Common myeloid progenitor, CD34-positive (primary cell): ENCODE measurements around the gene NKIRAS2.

Experiments
- CTCF ChIA-PET: fragments of 350-600 bp; sonication (Branson Sonifier 250); formaldehyde crosslinking; loops from one replicate; lab custom pipeline; 2021; ENCODE audit warnings: antibody characterized with exemption; lab: Charles Lee
- POLR2A ChIA-PET: fragments of 350-600 bp; sonication (Branson Sonifier 250); formaldehyde crosslinking; loops from one replicate; lab custom pipeline; 2021; ENCODE audit warnings: antibody characterized with exemption; lab: Charles Lee
- DNase-seq, 3 donors: peaks; one replicate each; pipeline versions ENCODE4 v3.0.0 to v3.0.0-alpha.2; 2013
- H3K27ac ChIP-seq, 2 experiments: 1 replicate in 1 of 2; 2 replicates in 1 of 2; pipeline ENCODE4 v1.7.0; 2013; ENCODE audit warnings: inconsistent platforms in 2 of 2, low read length in 2 of 2, mild to moderate bottlenecking in 2 of 2, low read depth in 1 of 2, moderate library complexity in 1 of 2; ENCODE audit not compliant: severe bottlenecking in 2 of 2, insufficient read depth in 1 of 2, poor library complexity in 1 of 2
- H3K27me3 ChIP-seq, 5 experiments: replicated peaks in 2 of 5; 1 replicate in 3 of 5; 2 replicates in 2 of 5; pipeline versions ENCODE4 v1.6.1 to v1.7.0; 2013; ENCODE audit warnings: low read length in 4 of 5, mild to moderate bottlenecking in 2 of 5, moderate library complexity in 2 of 5, inconsistent platforms in 1 of 5; ENCODE audit not compliant: insufficient read depth in 5 of 5, control insufficient read depth in 4 of 5
- H3K36me3 ChIP-seq, 4 experiments: 1 replicate in 2 of 4; 2 replicates in 2 of 4; pipeline versions ENCODE4 v1.6.1 to v1.7.0; 2013; ENCODE audit warnings: low read length in 3 of 4, control low read depth in 1 of 4, mild to moderate bottlenecking in 1 of 4; ENCODE audit not compliant: control insufficient read depth in 4 of 4, insufficient read depth in 4 of 4
- H3K4me1 ChIP-seq, 4 experiments: 1 replicate in 3 of 4; 2 replicates in 1 of 4; pipeline versions ENCODE4 v1.6.1 to v1.7.1; 2013; ENCODE audit warnings: low read length in 3 of 4, mild to moderate bottlenecking in 3 of 4, control low read depth in 1 of 4, inconsistent platforms in 1 of 4, moderate library complexity in 1 of 4; ENCODE audit not compliant: control insufficient read depth in 4 of 4, insufficient read depth in 4 of 4; ENCODE audit errors: control extremely low read depth in 1 of 4
- H3K4me3 ChIP-seq, 7 experiments: 1 replicate in 4 of 7; 2 replicates in 3 of 7; pipeline versions ENCODE4 v1.5.1 to v1.7.0; 2013; ENCODE audit warnings: mild to moderate bottlenecking in 7 of 7, low read length in 6 of 7, moderate library complexity in 6 of 7, inconsistent platforms in 2 of 7, low read depth in 2 of 7, control low read depth in 1 of 7; ENCODE audit not compliant: insufficient read depth in 4 of 7, control insufficient read depth in 1 of 7; ENCODE audit errors: extremely low read depth in 1 of 7
- H3K9me3 ChIP-seq, 5 experiments: 1 replicate in 4 of 5; 2 replicates in 1 of 5; pipeline versions ENCODE4 v1.6.1 to v1.7.1; 2013; ENCODE audit warnings: low read length in 4 of 5, mild to moderate bottlenecking in 2 of 5, inconsistent platforms in 1 of 5, low read depth in 1 of 5, moderate library complexity in 1 of 5; ENCODE audit not compliant: control insufficient read depth in 4 of 5, insufficient read depth in 2 of 5; ENCODE audit errors: control extremely low read depth in 1 of 5
- WGBS: methylation state at CpG from one replicate; pipeline ENCODE4 v1.1.5; 2013; ENCODE audit not compliant: insufficient coverage; 5-methylcytosine and 5-hydroxymethylcytosine counted together

NKIRAS2 gene

GRCh38 chr17:41974031-41974430 lies 45.9 kb upstream of the NKIRAS2 start:
- Histone ChIP-seq H3K4me1 (peaks cover 0 to 3% (median 0%) of the 10 kb centered on the region in 4 experiments), H3K36me3 (peaks cover 17 to 79% (median 66%) of the 10 kb centered on the region in 4 experiments), H3K27me3 (no peaks in the 10 kb centered on the region), H3K4me3 (no peak overlapping the region), H3K9me3 (no peaks in the 10 kb centered on the region), H3K27ac (no peak overlapping the region)
- POLR2A ChIA-PET = interaction anchor here (1.3 kb wide), 1 partner anchor 42 kb away, joined by 4 read pairs; no protein-coding TSS in a partner anchor
- 91% methylated on average over 6 of the region's 6 CpGs for WGBS
- CTCF ChIA-PET = interaction anchor here (1.0 to 1.9 kb wide), 3 partner anchors 10 to 38 kb away, joined by 3 to 6 read pairs (median 5); no protein-coding TSS in a partner anchor
- no peak for DNase-seq

- DNase-seq = no peak
- Histone ChIP-seq H3K4me3 (no peak overlapping the region), H3K36me3 (peaks cover 17 to 79% (median 64%) of the 10 kb centered on the region in 4 experiments), H3K4me1 (peaks cover 0 to 3% (median 0%) of the 10 kb centered on the region in 4 experiments), H3K27me3 (no peaks in the 10 kb centered on the region), H3K9me3 (no peaks in the 10 kb centered on the region), H3K27ac (no peak overlapping the region)
- ChIA-PET CTCF (interaction anchor here (1.6 to 1.8 kb wide), 2 partner anchors 9 kb away, joined by 5 to 7 read pairs; no protein-coding TSS in a partner anchor), POLR2A (no interaction called here)
- WGBS = 100% methylated on average over 3 of the region's 5 CpGs
Observed at GRCh38 chr17:41974658-41975057, 45.2 kb upstream of the NKIRAS2 start.

DNA sequence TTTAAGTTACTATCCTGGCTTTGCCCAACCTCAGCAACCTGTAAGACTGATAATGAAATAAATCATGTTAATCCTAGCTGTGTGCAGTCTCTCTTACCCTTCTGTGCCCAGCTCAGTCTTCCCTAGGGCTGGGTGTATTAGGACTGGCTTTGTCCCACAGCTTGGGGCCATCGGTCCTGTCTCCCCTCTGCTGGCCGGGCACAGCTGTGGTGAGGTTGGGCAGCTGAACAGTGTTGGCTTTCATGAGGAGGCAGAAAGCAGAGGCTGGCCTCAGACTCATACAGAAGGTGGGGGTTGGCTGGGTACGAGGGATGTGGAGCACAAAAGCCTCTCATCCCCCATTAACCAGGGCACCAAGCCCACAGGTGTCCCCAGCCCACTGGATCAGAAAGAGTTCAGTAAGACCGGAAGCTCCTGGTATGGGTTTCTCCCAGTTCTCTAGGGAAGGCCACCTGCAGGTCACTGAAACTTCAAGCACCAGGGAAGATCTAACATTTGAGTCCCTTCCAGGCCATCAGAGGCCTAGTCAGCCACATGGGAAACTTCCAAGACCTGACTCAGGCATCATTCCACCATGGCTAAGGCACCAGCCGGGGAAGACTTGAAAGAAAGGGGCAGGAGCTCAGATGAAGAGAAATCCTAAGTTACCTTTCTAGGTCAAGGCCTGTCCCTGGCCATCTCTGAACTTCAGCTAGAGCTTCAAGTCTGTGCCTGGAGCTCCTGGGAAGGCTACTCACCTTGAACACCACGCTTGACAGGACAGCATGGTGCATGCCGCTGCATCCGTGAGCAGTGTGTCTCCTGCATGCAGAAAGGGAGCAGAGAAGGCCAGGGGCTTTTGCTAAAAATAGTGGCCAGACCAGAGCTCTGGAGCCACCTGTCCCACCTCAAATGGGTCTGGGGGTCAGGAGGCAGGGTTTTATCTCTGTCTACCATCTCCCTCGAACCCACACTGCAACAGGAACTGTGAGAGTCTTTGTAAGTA lies 44.5 kb upstream of the NKIRAS2 start:
- Histone ChIP-seq H3K9me3 (no peaks in the 10 kb centered on the region), H3K4me3 (no peak overlapping the region), H3K4me1 (peaks cover 0 to 3% (median 0%) of the 10 kb centered on the region in 4 experiments), H3K27me3 (no peaks in the 10 kb centered on the region), H3K36me3 (peaks cover 17 to 80% (median 66%) of the 10 kb centered on the region in 4 experiments), H3K27ac (no peak overlapping the region)
- ChIA-PET CTCF (interaction anchor here (0.8 to 1.8 kb wide), 4 partner anchors 9 to 76 kb away, joined by 3 to 7 read pairs (median 4); no protein-coding TSS in a partner anchor), POLR2A (interaction anchor here (0.7 kb wide), 1 partner anchor 104 kb away, joined by 3 read pairs; no protein-coding TSS in a partner anchor)
- no peak for DNase-seq
- WGBS = 89% methylated on average over 7 of the region's 9 CpGs

DNA sequence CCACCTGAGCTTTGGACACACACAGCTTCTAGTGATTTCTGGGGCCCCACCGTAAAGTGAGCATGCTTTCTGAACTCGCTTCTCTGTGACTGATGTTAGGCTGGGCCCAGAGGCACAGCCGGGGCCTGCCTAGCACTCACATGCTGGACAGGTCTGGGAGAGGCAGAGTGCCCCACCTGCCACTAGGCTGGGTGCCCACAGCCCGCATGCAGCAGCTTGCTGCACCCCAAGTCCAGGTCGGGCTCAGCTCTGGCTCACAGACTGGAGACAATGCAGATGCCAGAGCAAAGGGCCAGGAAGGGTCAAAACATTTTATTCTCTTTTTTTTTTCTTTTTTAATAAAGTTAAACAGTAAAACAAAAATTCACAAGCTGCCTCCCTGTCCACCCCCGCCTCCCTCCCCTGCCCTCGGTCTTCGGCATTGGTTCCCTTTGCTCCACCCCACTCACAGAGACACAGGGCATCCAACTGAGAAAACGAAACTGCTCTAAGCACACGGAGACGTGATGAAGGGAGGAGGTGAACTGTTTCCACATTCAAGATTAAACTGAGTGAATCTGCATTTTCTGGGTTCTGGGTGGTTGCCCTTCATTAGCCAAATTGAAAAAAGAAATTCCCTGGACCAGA lies 43.6 kb upstream of the NKIRAS2 start:
- POLR2A ChIA-PET = interaction anchor here (0.7 kb wide), 1 partner anchor 105 kb away, joined by 3 read pairs; no protein-coding TSS in a partner anchor
- no peaks in the 10 kb centered on the region for H3K9me3 ChIP-seq
- no peak for DNase-seq
- no peaks in the 10 kb centered on the region for H3K4me1 ChIP-seq
- WGBS = 97% methylated on average over 6 of the region's 11 CpGs
- peaks cover 17 to 80% (median 65%) of the 10 kb centered on the region in 4 experiments for H3K36me3 ChIP-seq
- no peak overlapping the region for H3K4me3 ChIP-seq
- H3K27ac ChIP-seq = no peak overlapping the region
- CTCF ChIA-PET = interaction anchor here (0.8 to 1.8 kb wide), 3 partner anchors 11 to 75 kb away, joined by 3 to 7 read pairs (median 4); no protein-coding TSS in a partner anchor
- no peaks in the 10 kb centered on the region for H3K27me3 ChIP-seq

DNA sequence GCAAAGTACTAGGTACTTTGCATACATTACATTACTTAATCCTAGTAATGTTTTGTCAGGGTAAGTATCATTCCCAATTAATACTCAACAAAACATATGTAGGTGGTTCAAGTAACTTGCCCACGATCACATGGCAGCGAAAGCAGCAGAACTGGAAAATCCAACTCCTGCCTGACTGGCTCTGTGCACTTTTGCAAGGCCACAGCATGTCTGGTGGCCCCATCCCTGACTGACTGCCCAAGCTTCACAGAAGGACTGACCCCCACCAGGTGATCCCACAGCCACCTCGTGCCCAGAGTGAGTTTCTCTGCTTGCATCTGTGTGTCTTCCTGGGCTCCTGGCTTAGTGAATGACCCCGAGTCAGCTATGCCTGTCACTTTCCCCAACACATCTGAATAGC lies 41.9 kb upstream of the NKIRAS2 start:
- Histone ChIP-seq H3K27ac (no peak overlapping the region), H3K9me3 (no peaks in the 10 kb centered on the region), H3K36me3 (peaks cover 14 to 81% (median 66%) of the 10 kb centered on the region in 4 experiments), H3K27me3 (no peaks in the 10 kb centered on the region), H3K4me3 (no peak overlapping the region), H3K4me1 (no peaks in the 10 kb centered on the region)
- ChIA-PET CTCF (interaction anchor here (1.0 to 1.4 kb wide), 3 partner anchors 11 to 16 kb away, joined by 3 to 4 read pairs (median 3); no protein-coding TSS in a partner anchor), POLR2A (no interaction called here)
- 100% methylated on average over 4 of the region's 4 CpGs for WGBS
- DNase-seq = no peak

- no peak for DNase-seq
- no peak overlapping the region for H3K27ac ChIP-seq
- H3K27me3 ChIP-seq = no peaks in the 10 kb centered on the region
- H3K9me3 ChIP-seq = no peaks in the 10 kb centered on the region
- H3K36me3 ChIP-seq = peaks cover 17 to 71% (median 59%) of the 10 kb centered on the region in 4 experiments
- POLR2A ChIA-PET = no interaction called here
- CTCF ChIA-PET = interaction anchor here (0.9 kb wide), 1 partner anchor 15 kb away, joined by 3 read pairs; no protein-coding TSS in a partner anchor
- H3K4me1 ChIP-seq = no peaks in the 10 kb centered on the region
- WGBS = over 99% methylated on average over 11 of the region's 14 CpGs
- no peak overlapping the region for H3K4me3 ChIP-seq
Observed at GRCh38 chr17:41982026-41982760, 37.7 kb upstream of the NKIRAS2 start.
